Heart left ventricle (tissue), 13 donors: ENCODE data around the gene CLEC16A.

Source experiments
- CTCF ChIP-seq, 12 donors: fragments of 200-600 bp; sonication (generic) in 4 of 12; IDR thresholded peaks; one replicate each; pipeline versions ENCODE4 v1.5.0 to v1.8.0; 2018 to 2022; ENCODE audit warnings: antibody characterized with exemption in 12 of 12, mild to moderate bottlenecking in 5 of 12
- POLR2A ChIP-seq, 2 donors: fragments of 450-650 bp; IDR thresholded peaks; one replicate each; pipeline ENCODE4 v1.6.1; 2017; ENCODE audit warnings: antibody characterized with exemption in 2 of 2, mild to moderate bottlenecking in 2 of 2, moderate library complexity in 2 of 2
- donor health status: ischemic (EF 13 %, LVEDD 7.1; RV severe dilation, severe dysfunction).
- donor health status: DM: no; HTN: yes; CAD: no.
- donor health status: DM: no; HTN: no; CAD: no.
- donor health status: ischemic (EF 25% LVEDD 6.9; RV normal size, moderate dysfunction).
- donor health status: ischemic (EF 25% LVEDD 5.7; RV mildly dilated, moderate dysfunction).
- donor health status: ischemic (EF 35%, LVEDD 5.7; RV mildly dilated, moderate dysfunction).
- donor health status: nonischemic (EF 11% LVEDD 7.7; RV severe dilation, severe dysfunction).
- donor health status: DM: yes; HTN: yes; CAD: no.
- donor health status: PGD.
- donor health status: ischemic (EF 29% LVEDD 5.4; RV normal size, mild dysfunction).
- donor health status: nonischemic (EF 23%, LVEDD 6.1; RV moderate dilation, normal function).

GRCh38 chr16:11201498-11202259 is 257.3 kb downstream of the CLEC16A start:
- TF ChIP-seq CTCF (IDR thresholded peaks at IDR 0.05) (no peak), POLR2A (IDR thresholded peaks at IDR 0.05) (no peak)
